Natural killer cell (primary cell): Measurements from ENCODE around the gene ORAI2. TPM values are rescaled to one million over a fixed set of nuclear protein-coding genes. Genes with fewer than 3 reads are reported as not detected.

ENCODE experiments used
- ATAC-seq, 3 donors: fragments of 150-1000 bp in 2 of 3; fragments of 200-7000 bp in 1 of 3; cut with Tn5 transposase; 1 replicate in 1 of 3; 2 replicates in 2 of 3; pipeline ENCODE4 v1.10.0; 2021; ENCODE audit warnings: mild to moderate bottlenecking in 2 of 3, moderate library complexity in 2 of 3
- DNase-seq, 2 donors: peaks; one replicate each; pipeline versions ENCODE4 v3.0.0 to v3.0.0-alpha.2; 2013 to 2021; ENCODE audit warnings: mixed read lengths in 1 of 2
- H3K27ac ChIP-seq: one replicate; pipeline ENCODE4 v1.5.1; 2013; ENCODE audit warnings: mild to moderate bottlenecking, low read length
- H3K27me3 ChIP-seq: one replicate; pipeline ENCODE4 v1.6.1; 2013; ENCODE audit warnings: low read length; ENCODE audit not compliant: control insufficient read depth, insufficient read depth
- H3K36me3 ChIP-seq: one replicate; pipeline ENCODE4 v1.6.1; 2013; ENCODE audit warnings: low read length; ENCODE audit not compliant: control insufficient read depth, insufficient read depth
- H3K4me1 ChIP-seq: one replicate; pipeline ENCODE4 v1.6.1; 2013; ENCODE audit warnings: low read length; ENCODE audit not compliant: control insufficient read depth, insufficient read depth
- H3K4me3 ChIP-seq: one replicate; pipeline ENCODE4 v1.5.1; 2013; ENCODE audit warnings: low read length
- H3K9me3 ChIP-seq: one replicate; pipeline ENCODE4 v1.6.1; 2013; ENCODE audit warnings: low read length; ENCODE audit not compliant: control insufficient read depth, insufficient read depth
- H3K27ac Mint-ChIP-seq, 2 donors: one replicate each; pipeline ENCODE4 v1.8.0; 2022; ENCODE audit warnings: mild to moderate bottlenecking in 2 of 2, mixed read lengths in 2 of 2, moderate library complexity in 1 of 2
- H3K27me3 Mint-ChIP-seq, 2 donors: one replicate each; pipeline ENCODE4 v1.8.0; 2022; ENCODE audit warnings: low read depth in 2 of 2, mixed read lengths in 2 of 2
- H3K36me3 Mint-ChIP-seq: one replicate; pipeline ENCODE4 v1.8.0; 2022; ENCODE audit warnings: mixed read lengths
- H3K4me1 Mint-ChIP-seq, 2 donors: one replicate each; pipeline ENCODE4 v1.8.0; 2022; ENCODE audit warnings: mixed read lengths in 2 of 2
- H3K4me3 Mint-ChIP-seq: one replicate; pipeline ENCODE4 v1.8.0; 2022; ENCODE audit warnings: mild to moderate bottlenecking, moderate library complexity, mixed read lengths
- H3K9me3 Mint-ChIP-seq, 2 donors: one replicate each; pipeline ENCODE4 v1.8.0; 2022; ENCODE audit warnings: mixed read lengths in 2 of 2
- WGBS: methylation state at CpG from one replicate; pipeline ENCODE4 v1.1.7; 2013; ENCODE audit warnings: missing lambda C conversion rate; ENCODE audit not compliant: insufficient coverage; 5-methylcytosine and 5-hydroxymethylcytosine counted together
- intact Hi-C: fragments of 100-400 bp; cut with micrococcal nuclease; formaldehyde crosslinking; loops from one replicate; pipeline ENCODE4 v1.14.2; 2022
- total RNA-seq, 4 donors: library from RNA; stranded (reverse); fragments of 120-200 nt in 1 of 4; gene quantifications; one replicate each; pipeline versions ENCODE4 v1.2.3 to v1.2.4, GENCODE V29; 2013 to 2022
- TF ChIP-seq, protein P1 (sequence below): fragments of 200-600 bp; IDR thresholded peaks from one replicate; pipeline ENCODE4 v1.8.0; 2022; ENCODE audit warnings: antibody characterized with exemption

Gene ORAI2
- total RNA-seq, 3 donors from 2014 or later (not counting 1 experiment from before 2014, with no cell fraction given): 39.1 to 55.0 (median 41.3) TPM

- TF ChIP-seq, protein P1, sequence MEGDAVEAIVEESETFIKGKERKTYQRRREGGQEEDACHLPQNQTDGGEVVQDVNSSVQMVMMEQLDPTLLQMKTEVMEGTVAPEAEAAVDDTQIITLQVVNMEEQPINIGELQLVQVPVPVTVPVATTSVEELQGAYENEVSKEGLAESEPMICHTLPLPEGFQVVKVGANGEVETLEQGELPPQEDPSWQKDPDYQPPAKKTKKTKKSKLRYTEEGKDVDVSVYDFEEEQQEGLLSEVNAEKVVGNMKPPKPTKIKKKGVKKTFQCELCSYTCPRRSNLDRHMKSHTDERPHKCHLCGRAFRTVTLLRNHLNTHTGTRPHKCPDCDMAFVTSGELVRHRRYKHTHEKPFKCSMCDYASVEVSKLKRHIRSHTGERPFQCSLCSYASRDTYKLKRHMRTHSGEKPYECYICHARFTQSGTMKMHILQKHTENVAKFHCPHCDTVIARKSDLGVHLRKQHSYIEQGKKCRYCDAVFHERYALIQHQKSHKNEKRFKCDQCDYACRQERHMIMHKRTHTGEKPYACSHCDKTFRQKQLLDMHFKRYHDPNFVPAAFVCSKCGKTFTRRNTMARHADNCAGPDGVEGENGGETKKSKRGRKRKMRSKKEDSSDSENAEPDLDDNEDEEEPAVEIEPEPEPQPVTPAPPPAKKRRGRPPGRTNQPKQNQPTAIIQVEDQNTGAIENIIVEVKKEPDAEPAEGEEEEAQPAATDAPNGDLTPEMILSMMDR: no peak
- Mint-ChIP-seq H3K27me3 (no peaks in the 10 kb centered on the region), H3K36me3 (peaks cover 8% of the 10 kb centered on the region), H3K27ac (no peak overlapping the region), H3K4me3 (no peak overlapping the region), H3K9me3 (no peaks in the 10 kb centered on the region), H3K4me1 (peaks cover 27 to 34% of the 10 kb centered on the region in 2 donors)
- no peaks in the 10 kb centered on the region for H3K9me3 ChIP-seq
- intact Hi-C loops: no loop called here
- no peak overlapping the region for H3K4me3 ChIP-seq
- peaks cover 43% of the 10 kb centered on the region for H3K36me3 ChIP-seq
- 91% methylated on average over 5 of the region's 5 CpGs for WGBS
- H3K4me1 ChIP-seq: peaks cover 25% of the 10 kb centered on the region
- H3K27me3 ChIP-seq: no peaks in the 10 kb centered on the region
- DNase-seq: no peak
- no peak overlapping the region for H3K27ac ChIP-seq
- no peak for ATAC-seq
Observed at GRCh38 chr7:102400360-102400759, 33.0 kb upstream of the ORAI2 start.

DNA sequence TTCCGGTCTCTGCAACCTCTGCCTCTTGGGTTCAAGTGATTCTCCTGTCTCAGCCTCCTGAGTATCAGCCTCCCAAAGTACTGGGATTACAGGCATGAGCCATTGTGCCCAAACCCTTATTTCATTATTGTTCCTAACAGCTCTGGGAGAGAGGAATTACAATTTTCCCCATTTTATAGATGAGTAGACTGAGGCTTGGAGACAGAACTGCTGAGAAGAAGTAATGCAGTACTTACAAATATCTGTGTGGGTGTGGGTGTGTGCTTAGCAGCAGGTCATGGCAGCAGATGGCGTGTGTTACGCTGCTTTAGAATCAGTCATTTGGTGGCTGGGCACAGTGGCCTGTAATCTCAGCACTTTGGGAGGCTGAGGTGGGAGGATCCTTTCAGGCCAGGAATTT lies 29.8 kb upstream of the ORAI2 start:
- Histone ChIP-seq H3K4me3 (no peak overlapping the region), H3K36me3 (peaks cover 67% of the 10 kb centered on the region), H3K9me3 (no peaks in the 10 kb centered on the region), H3K27me3 (no peaks in the 10 kb centered on the region), H3K27ac (no peak overlapping the region), H3K4me1 (peaks cover 10% of the 10 kb centered on the region)
- Mint-ChIP-seq H3K27ac (peak overlapping the region in 1 of 2 donors; percentile 58), H3K36me3 (peaks cover 8% of the 10 kb centered on the region), H3K4me1 (peaks cover 9 to 23% of the 10 kb centered on the region in 2 donors), H3K4me3 (no peak overlapping the region), H3K27me3 (no peaks in the 10 kb centered on the region), H3K9me3 (no peaks in the 10 kb centered on the region)
- 93% methylated on average over 3 of the region's 3 CpGs for WGBS
- intact Hi-C loops: no loop called here
- ATAC-seq (no peak), DNase-seq (no peak)
- TF ChIP-seq, protein P1: no peak

GRCh38 chr7:102404005-102404861 lies 29.1 kb upstream of the ORAI2 start:
- WGBS: 78% methylated on average over 15 of the region's 15 CpGs
- ATAC-seq (peak; percentile 99 to 100 (median 99)), DNase-seq (peak; percentile 43 to 82)
- H3K9me3 ChIP-seq: no peaks in the 10 kb centered on the region
- no peaks in the 10 kb centered on the region for H3K27me3 Mint-ChIP-seq
- H3K36me3 Mint-ChIP-seq: peaks cover 8% of the 10 kb centered on the region
- peak overlapping the region; percentile 17 for H3K4me3 Mint-ChIP-seq
- H3K27ac ChIP-seq: no peak overlapping the region
- no peaks in the 10 kb centered on the region for H3K27me3 ChIP-seq
- no peak overlapping the region for H3K4me3 ChIP-seq
- peaks cover 63% of the 10 kb centered on the region for H3K36me3 ChIP-seq
- TF ChIP-seq, protein P1: peak; percentile 73
- H3K4me1 ChIP-seq: peaks cover 12% of the 10 kb centered on the region
- peaks cover 9 to 23% of the 10 kb centered on the region in 2 donors for H3K4me1 Mint-ChIP-seq
- intact Hi-C loops: loop anchor here (1.0 to 2.0 kb wide), 3 partner anchors 29 to 61 kb away; partner anchors contain the start of genes ALKBH4, LRWD1 and ORAI2
- H3K27ac Mint-ChIP-seq: peak overlapping the region; percentile 41 to 58
- H3K9me3 Mint-ChIP-seq: no peaks in the 10 kb centered on the region
